NCI-H2081 (cell line): ENCODE data around the gene SEMA3B.
"Not testable (repeated sequence)": the region's sequence is repeated elsewhere in the genome, so short reads cannot be mapped to it uniquely, and the experiment has no call there.

ENCODE experiments used
- DNase-seq, 2 experiments: peaks; one replicate each; lab custom pipeline; 2025; lab: John Stamatoyannopoulos, UW

SEMA3B gene

DNA sequence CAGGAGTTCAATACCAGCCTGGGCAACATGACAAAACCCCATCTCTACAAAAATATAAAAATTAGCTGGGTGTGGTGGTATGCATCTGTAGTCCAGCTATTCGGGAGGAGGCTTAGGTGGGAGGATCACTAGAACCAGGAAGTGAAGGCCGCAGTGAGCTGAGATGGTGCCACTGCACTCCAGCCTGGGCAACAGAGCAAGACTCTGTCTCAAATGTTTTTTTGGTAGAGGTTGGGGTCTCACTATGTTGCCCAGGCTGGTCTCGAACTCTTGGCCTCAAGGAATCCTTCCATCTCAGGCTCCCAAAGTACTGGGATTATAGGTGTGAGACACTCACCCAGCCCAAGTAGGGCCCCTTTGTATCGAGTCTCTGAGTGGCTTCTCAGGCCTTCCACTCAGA is 25.1 kb downstream of the SEMA3B start:
- no peak for DNase-seq

DNA sequence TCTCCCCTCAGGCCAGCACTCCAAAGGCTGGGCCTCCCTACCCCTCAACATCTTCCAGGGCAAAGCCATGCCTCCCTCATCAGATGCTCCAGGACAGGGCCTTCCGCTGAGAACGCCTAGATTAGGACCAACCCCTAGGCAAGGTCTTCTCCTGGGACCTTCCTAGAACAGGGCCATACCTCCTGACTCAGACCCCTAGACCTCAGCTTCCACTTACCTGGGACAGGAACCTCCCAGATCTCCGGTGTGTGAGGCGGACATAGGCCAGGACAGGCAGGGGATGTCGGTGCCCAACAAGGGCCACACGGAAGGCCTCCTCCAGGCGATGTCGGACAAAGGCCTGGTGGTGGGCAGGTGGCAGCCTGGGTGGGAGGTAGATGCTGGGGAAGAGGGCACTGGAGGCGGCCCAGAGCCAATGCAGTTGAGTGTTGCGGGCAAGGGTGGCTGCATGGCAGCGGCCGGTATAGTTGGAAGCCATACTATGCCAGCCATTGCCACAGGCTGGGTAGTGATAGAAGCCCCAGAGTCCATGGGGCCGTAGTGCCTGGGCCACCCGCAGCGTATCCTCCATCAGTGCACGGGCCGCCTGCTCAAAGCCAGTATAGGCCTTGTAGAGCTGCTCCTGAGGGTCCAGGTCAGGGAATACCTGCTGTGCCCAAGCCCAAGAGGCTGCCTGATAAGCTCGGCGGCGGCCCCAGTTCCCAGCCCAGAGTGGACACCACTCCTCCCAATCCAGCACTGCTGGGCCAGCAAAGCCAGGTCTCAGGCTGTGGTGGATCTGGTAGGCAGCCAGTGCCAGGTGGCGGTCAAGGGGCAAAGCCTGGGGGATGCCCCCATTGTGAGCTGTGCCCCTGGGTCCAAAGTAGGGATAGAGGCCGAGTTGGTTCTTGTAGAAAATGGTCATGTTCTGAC is 25.8 kb downstream of the SEMA3B start:
- no peak for DNase-seq

DNA sequence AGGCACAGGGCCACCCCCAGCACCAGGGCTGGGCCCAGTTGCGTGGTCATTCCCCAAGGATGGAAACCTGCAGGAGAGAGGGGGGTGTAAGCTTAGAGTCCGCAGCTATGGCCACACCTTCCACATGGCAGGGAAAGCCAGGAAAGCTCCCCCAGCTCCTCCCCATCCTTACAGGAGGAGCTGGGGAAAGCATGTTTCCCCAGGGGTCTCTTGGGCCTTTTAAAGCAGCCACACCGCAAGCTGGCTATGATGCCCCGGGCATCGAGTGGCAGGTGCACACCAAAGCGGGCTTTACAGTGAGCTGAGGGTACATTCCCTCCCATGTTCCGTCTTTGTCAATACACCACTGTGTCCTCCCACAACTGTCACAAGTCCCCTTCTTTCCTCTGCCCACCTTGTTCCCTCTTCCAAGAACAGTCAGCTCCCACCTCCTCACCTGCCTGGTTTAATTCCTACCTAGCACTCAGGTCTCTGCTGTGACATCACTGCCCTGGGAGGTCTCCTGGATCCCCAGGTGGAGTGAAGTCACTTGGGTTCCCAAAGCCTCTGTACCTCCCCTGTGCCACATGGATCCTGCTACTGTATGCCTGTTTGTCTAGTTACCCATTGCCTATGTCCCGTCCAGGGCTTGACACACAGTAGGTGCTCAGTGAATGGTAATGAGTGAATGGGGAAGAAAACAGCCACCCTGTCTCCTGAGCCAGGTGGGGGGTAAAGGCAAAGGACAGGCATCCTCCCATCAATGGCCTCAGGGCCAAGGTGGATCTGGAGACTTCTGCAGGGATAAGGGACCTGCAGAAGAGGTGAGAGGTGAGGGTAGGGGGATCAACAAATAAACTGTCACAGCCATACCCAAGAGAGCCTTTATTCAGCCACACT is 26.8 kb downstream of the SEMA3B start:
- DNase-seq, result no peak

DNA sequence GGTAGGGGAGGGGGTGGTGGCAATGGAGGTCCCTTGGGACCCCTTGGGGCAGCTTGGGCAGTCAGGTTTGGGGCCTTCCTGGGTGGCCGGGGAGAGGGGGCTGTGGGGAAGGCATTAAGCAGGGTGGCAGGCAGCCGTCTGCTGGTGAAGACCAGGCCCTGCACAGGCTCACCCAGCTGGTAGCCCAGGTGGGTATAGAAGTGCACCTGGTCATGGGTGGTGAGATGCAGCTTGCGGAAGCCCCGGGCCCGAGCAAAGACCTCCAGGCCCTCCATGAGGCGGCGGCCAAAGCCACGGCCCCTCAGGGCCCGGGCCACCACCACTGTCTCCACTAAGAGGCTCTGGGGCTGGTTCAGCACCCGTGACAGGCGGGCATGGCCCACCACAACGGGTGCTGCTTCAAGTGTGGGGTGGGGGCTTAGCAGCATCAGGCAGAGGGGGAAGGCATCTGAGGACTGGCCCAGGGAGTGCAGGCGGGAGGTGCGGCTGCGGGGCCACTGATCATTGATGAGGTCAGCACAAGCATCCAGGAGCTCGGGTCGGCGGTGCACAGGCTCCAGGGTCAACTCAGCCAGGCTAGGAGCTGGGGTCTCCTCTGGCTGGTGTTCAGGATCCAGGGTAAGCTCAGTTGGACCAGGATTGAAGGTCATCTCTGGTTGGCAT is 27.9 kb downstream of the SEMA3B start:
- no peak for DNase-seq

DNA sequence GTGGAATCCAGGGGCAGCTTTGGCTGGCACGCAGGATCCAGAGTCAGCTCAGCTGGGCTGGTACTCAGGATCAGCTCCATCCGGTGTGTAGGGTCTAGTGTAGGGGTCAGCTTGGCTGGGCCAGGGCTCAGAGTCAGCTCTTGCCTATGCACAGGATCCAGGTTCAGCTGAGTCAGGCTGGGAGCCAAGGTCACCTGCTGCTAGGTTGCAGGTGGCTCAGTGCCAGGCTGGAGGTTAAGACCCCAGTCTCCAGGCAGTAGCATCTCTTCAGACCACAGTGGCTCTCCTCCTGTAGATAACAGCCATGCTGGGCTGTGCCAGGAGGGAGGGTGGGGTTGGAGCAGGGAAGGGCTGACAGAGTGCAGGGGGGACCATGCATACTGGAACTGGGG is 28.4 kb downstream of the SEMA3B start:
- DNase-seq, result no peak

DNA sequence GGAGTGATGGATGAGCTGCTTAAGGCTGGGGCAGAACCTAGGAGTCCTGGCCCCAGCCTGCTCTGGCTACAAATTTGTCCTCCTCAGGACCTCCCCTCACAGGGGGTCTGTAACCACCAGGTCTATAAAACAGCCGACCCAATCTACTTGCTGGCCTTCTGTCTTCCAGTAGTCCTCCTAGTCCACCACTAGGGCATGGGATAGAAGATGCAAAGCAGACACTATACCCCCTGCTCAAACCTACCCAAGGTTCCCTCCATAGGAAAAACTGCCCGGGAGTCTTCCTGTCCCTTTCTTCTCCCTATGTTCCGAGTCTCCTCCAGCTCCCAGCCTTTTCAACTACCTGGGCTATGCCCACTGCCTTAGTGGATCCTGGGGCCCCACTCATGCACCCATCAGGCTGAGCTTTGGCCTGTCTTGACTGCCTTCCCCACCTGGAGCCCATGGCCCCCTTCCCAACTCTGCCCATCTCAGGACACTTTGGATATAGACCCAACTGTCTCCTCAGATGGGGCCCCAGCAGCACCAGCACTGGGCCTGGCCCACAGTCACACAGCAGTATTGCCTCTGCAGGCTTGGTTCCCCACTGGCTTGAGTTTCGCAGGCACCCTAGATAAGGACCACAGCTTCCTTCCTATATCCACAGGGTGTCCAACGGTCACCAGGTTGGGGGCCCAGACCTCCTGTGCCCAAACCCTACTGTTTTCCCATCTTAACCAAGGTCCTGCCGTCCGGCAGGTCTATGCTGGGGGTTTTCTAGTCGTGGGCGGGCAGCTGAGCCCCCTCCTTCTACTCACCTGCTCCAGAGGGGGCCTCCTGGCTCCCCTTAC is 29.2 kb downstream of the SEMA3B start:
- no peak for DNase-seq

DNA sequence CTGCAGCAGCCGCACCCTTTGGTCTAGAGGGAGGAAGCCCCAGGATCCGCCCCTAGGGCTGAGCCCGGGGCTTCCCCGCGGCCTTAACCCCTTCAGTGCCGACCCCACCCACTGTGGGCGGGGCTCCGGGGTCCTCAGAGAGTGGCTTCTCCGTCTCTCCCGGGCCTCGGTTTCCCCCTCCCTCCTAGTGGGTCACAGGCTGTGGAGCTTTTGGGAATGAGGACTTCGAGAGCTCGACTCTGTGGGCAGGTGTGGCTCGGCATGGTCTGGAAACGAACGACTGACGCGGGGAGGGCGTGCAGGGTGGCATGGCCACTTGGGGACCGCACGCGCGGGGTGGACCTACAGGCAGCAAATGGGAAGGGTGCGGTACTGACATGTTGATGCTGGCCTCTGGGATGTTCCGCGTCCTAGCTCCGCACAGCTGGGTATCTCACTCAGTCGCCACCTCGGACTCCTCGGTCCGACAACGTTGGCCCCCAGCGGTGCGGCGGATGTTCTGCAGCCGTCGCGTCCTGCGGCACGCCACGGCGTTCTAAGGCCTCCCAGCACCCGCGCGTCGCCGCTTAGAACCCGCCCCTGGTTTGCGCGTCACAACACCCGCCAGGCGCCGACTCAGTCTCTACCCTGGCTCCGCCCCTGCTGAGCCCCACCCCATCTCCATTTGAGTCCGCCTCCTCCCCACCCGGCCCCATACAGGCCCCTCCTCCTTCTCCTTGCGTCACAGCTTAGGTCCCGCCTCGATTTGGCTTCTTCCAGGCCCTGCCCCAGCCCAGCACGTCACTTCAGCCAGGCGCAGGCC is 30.1 kb downstream of the SEMA3B start, which contains the start of the genes HYAL3 and NAA80:
Gene HYAL3, minus strand, starts transcription at position 570 of the 802 bp plus-strand sequence. CDS start 3,803 bp downstream, outside the sequence.
Gene NAA80, minus strand, starts transcription at position 570 of the 802 bp plus-strand sequence. CDS start 1,942 bp downstream, outside the sequence.
- peak; percentile 93 to 97 for DNase-seq

DNA sequence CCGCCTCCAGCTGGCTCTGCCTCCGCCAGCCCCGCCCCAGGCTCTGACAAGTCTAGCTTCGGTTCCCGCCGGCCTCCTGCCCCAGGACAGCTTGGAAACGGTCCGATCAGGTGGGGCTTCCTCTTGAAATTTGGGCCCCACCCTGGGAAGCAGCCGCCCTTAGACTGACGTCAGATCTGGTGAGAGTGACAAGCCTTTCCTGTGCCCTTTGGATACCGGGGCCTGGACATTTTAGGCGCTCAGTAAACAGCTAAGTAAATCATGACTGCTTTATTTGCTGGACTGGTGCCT is 30.6 kb downstream of the SEMA3B start:
- no peak for DNase-seq

DNA sequence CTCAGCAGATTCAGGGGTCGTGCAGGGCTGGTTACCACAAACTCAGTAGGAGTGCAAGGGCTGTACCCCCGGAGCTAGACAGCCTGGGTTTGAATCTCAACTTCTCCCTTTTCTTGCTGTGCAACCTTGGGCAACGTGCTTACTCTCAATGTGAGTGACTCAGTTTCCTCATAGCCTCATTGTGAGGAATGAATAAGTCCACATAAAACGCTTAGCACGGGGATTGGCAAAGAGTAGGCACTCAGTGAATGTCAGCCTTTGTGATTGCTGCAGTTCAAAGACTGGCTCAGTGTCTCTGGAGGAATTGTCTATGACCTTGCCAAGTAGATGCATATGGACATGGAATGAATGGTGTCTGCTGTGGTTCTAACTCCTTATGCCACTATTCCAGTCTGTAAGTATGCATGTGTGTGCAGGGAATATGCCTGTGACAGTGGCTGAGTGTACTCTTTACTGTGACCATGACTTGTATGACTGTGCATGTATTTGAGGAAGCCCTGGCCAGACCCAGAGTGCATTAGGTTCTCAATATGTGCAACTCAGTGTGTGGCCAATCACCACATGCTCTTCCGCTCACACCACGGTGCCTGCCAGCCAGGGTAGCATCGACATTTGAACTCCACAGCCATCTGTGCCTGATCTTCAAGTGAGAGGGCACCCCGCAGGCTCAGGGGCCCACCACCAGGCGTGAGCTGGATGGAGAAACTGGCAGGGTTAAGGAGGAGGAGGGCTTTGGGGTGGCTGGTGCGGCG is 31.2 kb downstream of the SEMA3B start:
- DNase-seq, result no peak

DNA sequence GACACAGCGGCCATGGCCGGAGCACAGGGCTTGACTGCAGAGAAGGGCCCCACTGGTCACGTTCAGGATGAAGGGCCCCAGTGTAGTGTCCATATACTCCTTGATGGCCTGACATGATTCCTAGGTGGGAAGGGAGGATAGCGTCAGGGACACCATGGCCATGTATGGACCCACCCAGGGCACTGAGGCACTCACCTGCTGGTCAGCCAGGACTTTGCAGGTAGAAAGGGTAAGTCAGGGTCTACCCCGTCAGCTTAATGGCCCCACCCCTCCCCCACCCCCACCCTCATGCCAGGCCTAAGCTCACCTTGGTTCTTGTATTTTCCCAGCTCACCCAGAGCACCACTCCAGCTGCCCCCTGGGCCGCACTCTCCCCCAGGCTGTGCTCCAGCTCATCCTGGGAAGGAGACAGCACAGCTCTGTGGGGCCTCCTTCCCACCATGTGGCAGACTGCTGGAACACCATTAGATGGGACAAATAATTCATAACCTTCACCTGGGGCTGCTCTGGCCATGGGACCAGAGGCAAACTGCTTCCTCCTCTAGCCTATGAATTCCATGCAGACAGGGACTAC is 31.8 kb downstream of the SEMA3B start:
- DNase-seq, result no peak

DNA sequence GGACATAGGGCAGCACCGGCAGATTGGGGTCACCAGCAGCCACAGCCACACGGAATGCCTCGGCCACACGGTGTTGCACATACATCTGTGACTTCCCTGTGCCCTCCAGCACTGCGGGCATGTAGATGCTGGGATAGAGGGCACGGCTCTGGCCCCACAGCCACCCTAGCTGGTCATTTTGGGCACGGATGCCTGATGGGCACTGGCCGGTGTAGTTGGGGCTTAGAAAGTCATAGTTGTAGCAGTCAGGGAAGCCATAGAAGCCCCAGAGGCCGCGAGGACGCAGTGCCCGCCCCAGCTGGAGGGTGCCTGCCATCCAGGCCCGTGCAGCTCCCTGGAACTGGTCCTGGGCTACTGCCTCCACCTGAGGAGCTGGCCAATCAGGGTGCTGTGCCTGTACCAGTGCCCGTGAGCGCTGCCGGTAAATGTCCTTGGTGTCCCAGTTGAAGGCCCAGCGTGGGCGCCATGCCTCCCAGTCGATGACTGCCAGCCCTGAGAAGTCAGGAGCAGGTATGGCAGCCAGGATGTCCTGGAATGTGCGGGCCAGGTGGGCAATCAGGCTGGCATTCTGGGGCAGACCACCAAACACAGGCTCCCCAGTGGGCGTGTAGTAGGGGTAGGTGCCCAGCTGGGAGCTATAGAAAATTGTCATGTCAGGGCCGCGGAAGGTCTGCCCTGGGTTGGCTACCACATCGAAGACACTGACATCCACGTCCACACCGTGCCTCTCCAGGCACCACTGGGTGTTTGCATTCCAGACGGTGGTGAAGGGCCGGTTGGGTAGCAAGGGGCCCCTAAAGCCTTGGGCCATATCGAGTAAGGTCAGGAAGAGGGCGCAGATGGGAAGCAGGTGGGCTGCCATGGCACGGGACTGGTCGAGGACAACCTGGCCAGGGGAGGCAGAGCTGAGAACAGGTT is 33.4 kb downstream of the SEMA3B start:
- DNase-seq, result no peak

DNA sequence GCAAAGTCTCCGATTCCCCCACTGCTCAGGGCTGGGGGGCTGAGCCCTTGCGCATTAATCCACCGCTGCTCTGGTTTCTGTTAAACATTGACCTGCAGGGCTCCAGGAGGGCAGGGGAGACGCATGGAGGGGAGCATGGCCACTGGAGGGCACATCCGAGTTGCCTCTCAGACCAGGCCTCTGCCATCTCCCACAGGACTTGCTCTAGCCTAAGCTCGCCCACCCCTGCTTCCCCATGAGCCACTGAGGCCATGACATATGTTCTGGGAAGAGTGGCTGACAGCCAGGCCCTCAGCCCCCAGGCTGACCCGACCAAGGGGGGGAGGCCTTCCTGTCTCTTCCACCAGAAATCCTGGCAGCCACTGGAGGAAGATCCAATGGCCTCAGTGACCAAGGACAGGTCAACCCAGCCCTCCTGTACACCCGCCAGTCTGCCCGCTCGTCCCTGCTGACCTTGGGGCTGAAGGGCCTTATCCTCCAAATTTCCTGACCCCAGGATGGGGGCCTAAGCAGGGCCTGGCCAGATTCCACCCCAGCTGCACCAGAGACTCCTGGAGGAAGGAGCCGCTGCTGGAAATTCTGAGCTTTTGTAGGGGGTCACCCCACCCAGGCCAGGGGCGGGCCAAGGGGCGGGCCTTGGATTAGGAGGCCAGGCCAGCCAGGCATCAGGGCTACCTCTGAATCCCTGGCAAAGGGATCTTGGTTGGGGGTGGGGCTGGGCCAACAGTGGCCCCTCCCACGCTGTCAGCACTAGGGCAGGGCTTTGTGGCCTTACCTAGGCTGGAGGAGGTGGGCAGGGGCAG is 34.3 kb downstream of the SEMA3B start, which contains the start of gene HYAL1:
Gene HYAL1, minus strand, starts transcription at position 562 of the 803 bp plus-strand sequence. CDS start 618 bp downstream, outside the sequence.
- DNase-seq, result no peak

DNA sequence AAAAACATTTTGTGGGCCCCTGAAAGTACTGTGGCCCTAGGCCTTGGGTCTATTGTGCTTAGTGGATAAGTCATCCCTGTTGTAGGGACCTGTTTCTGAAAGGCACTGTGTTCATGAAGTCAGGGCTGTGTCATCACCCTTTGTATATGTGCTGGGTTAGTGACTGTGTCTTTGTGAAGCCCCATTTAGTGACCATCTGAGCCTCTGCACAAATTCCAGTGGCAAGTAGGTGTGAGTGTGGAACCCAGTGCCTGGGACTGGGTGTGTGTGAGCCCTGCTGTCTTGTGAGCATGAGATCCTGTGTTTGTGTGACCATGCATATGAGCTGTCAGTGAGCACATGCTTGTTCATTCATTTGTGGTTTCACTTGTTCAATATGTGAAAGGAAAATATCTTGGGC is 35.7 kb downstream of the SEMA3B start:
- no peak for DNase-seq

DNA sequence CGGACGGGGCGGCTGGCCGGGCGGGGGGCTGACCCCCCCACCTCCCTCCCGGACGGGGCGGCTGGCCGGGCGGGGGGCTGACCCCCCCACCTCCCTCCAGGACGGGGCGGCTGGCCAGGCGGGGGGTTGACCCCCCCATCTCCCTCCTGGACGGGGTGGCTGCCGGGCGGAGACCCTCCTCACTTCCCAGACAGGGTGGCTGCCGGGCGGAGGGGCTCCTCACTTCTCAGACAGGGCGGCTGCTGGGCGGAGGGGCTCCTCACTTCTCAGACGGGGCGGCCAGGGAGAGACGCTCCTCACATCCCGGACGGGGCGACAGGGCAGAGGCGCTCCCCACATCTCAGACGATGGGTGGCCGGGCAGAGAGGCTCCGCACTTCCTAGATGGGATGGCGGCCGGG is 43.1 kb downstream of the SEMA3B start:
- DNase-seq, result not testable (repeated sequence)

DNA sequence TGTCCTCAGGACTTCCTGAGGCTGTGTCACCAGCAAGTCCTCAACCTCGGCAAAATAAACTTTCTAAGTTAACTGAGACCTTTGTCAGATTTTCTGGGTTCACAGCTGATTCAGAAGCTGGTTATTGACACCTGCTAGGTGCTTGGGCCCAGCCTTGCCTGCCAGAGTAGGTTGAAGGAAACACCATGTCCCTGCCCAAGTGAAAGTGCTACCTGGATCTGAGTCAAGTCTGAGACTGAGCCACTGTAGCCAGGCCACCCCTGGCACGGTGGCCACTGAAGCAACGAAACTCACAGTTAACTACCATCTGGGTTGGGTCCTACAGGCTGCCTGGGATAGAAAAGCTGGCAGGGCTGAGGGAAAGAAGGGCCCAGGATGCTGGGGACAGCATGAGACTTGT is 45.4 kb downstream of the SEMA3B start:
- DNase-seq, result no peak

DNA sequence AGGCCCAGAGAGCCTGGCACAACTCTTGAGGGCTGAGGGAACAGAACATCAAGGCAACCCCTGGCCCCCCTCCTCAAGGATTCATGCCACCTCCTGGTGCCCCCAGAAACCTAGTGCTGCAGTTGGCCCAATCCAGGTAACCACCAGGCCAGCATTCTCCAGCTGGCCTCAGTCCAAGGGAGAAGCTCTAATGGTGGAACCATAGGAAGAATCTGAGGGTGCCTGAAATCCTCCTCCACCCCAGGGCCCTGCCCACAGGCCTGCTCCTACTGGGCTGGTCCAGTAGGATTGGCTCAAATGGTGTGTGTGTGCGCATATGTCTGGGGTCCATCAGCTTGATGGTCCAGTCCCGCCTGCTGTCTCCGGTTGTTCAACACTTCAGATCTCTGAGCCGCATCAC is 45.9 kb downstream of the SEMA3B start:
- DNase-seq, result no peak

DNA sequence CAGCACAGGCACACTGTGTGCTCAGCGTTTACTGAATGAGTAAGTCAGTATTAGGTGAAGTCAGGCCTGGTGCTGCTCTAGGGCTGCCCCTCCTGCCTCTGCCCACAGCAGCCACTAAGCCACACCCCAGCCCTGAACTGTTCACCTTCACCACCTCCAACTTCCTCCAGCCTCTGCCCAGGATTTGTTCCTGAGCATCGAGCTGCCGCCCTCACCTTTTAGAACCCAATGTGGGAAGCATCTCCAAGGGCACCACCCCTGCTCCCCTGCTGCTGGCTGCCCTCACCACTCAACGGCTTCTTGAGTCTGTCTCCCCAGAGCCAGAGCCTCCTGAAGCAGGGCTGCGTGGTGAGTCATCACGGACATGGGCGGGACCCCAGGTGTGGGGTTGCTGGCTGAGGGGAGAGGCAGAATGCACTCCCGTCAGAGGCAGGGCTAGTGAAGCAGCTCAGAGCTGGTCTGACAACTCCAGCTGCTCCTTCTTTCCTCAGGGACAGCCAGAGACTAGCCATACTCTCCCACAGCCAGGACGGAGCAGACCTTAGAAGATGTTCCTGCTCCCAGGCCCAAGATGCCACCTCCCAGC is 47.8 kb downstream of the SEMA3B start:
- no peak for DNase-seq
